ENCODE data around the gene CCP110. TPM values are rescaled to one million over a fixed set of nuclear protein-coding genes. Genes with fewer than 3 reads are reported as not detected.
"Not testable (repeated sequence)": the region's sequence is repeated elsewhere in the genome, so short reads cannot be mapped to it uniquely, and the experiment has no call there.

Gene CCP110
- total RNA-seq, 2 donors from 2014 or later: 9.6 to 16.2 TPM

DNA sequence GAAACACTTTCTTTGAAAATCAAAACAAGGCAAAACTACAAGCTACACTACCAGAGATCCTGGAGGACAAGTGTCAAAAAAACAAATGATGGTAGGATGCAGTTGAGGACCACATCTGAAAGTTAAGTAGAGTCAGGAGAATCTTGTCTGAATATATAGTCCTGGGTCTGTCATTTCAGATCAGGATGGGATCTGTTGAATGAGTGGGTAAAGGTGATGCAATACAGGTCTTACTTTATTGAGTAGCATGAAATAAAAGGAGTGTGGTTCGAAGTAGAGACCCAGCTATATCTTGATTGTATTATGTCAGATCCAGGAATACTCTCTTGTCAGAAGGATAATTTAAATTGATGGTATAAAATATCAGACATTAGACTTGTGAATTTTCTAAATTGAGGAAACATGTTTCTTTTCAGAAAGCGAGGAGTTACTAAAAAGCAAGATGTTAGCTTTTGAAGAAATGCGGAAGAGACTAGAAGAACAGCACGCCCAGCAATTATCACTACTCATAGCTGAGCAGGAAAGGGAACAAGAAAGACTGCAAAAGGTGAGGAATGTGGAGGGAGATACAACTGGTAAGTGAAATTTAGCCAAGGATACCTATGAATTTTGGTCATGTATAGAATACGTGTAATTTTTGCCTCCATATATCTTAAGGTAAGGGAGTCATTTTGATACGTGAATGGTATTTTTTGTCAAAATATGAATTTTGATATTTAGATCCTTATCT lies 16.7 kb downstream of the CCP110 start:
- peaks cover 0 to 14% of the 10 kb centered on the region in 2 donors for H3K36me3 ChIP-seq (replicated peaks in 1 of 2; ENCODE audit: insufficient read depth in 1 of 2, low read depth in 2 of 2)
- no peak overlapping the region for H3K27ac ChIP-seq

DNA sequence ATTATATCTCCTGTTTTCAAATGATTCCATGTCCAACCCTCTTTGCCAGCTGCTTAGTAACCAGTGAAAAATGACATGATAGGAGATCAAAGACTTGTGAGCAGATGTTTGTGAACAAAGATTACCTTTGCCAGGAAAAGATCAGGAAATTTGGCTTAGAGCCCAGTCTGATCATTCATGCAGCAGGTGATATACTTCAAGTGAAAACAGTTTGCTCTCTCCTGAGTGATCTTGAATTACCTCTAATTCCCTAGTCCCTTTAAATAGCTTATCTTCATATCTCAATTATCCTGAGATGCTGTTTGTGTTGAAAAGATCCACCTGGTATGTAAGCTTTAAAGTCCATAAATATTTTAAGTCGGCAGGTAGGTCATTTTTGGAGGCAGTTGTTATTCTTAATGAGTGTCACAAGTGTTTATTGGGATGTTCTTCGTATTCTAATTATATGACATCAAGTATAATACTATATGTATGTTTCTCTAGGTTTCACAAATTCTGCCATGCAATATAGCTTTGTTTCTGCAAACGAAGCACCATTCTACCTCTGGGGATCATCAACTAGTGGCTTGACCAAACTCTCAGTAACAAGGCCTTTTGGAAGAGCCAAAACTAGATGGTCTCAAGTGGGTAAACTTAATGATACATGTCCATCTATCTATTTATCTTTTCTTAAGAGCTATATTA lies 18.5 kb downstream of the CCP110 start:
- Histone ChIP-seq H3K27me3 (no peaks in the 10 kb centered on the region), H3K36me3 (replicated peaks in 1 of 2; ENCODE audit: insufficient read depth in 1 of 2, low read depth in 2 of 2) (peaks cover 0 to 10% of the 10 kb centered on the region in 2 donors), H3K9me3 (no peaks in the 10 kb centered on the region), H3K27ac (no peak overlapping the region), H3K4me1 (peaks cover 9% of the 10 kb centered on the region), H3K4me3 (no peak overlapping the region)
- intact Hi-C loops (cut with DNase I): no loop called here
- DNase-seq (peak in 1 of 4 donors; percentile 40), ATAC-seq (peak; percentile 45)
- 72 to 75% methylated on average over 3 of the region's 3 CpGs for WGBS, 2 donors
- TF ChIP-seq POLR2A (IDR thresholded peaks at IDR 0.05) (no peak), CTCF (IDR thresholded peaks at IDR 0.05) (no peak)

More for the DNA sequence above, 16.7 kb downstream of the CCP110 start:
- no peak for TF ChIP-seq CTCF (IDR thresholded peaks at IDR 0.05)
- no peak for TF ChIP-seq POLR2A (IDR thresholded peaks at IDR 0.05)
- ATAC-seq: no peak
- Histone ChIP-seq H3K27me3 (no peaks in the 10 kb centered on the region), H3K4me1 (peaks cover 9% of the 10 kb centered on the region), H3K9me3 (no peaks in the 10 kb centered on the region), H3K4me3 (no peak overlapping the region)
- WGBS, 2 donors: 95% methylated on average over 6 of the region's 6 CpGs
- intact Hi-C loops (cut with DNase I): no loop called here
- DNase-seq: no peak

DNA sequence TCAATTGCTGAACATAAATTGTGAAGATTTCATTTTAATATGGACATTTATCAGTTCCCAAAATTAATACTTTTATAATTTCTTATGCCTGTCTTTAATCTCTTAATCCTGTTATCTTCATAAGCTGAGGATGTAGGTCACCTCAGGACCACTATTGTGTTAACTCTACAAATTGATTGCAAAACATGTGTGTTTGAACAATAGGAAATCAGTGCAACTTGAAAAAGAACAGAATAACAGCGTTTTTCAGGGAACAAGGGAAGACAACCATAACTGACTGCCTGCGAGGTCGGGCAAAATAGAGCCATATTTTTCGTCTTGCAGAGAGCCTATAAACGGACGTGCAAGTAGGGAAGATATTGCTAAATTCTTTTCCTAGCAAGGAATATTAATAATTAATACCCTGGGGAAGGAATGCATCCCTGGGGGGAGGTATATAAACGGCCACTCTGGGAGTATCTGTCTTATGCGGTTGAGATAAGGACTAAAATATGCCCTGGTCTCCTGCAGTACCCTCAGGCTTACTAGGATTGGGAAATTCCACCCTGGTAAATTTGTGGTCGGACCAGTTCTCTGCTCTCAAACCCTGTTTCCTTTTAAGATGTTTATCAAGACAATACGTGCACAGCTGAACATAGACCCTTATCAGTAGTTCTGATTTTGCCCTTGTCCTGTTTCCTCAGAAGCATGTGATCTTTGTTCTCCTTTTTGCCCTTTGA lies 19.7 kb downstream of the CCP110 start:
- 80 to 81% methylated on average over 10 of the region's 10 CpGs for WGBS, 2 donors
- H3K4me1 ChIP-seq; ATAC-seq; DNase-seq; H3K27ac ChIP-seq; H3K4me3 ChIP-seq; H3K27me3 ChIP-seq; intact Hi-C loops (cut with DNase I); H3K9me3 ChIP-seq: not testable (repeated sequence)
- peaks cover 0 to 10% of the 10 kb centered on the region in 2 donors for H3K36me3 ChIP-seq (replicated peaks in 1 of 2; ENCODE audit: insufficient read depth in 1 of 2, low read depth in 2 of 2)

- TF ChIP-seq POLR2A (IDR thresholded peaks at IDR 0.05) (no peak), CTCF (IDR thresholded peaks at IDR 0.05) (no peak)
- 90 to 98% methylated on average over 3 of the region's 3 CpGs for WGBS, 2 donors
- ATAC-seq (no peak), DNase-seq (no peak)
- H3K4me3 ChIP-seq: no peak overlapping the region
- no peaks in the 10 kb centered on the region for H3K9me3 ChIP-seq
- no peaks in the 10 kb centered on the region for H3K27me3 ChIP-seq
- H3K36me3 ChIP-seq (replicated peaks in 1 of 2; ENCODE audit: insufficient read depth in 1 of 2, low read depth in 2 of 2): peaks cover 0 to 14% of the 10 kb centered on the region in 2 donors
- H3K27ac ChIP-seq: no peak overlapping the region
- no peaks in the 10 kb centered on the region for H3K4me1 ChIP-seq
- intact Hi-C loops (cut with DNase I): no loop called here
Observed at GRCh38 chr16:19548144-19548543, 24.4 kb downstream of the CCP110 start.

- no peaks in the 10 kb centered on the region for H3K9me3 ChIP-seq
- intact Hi-C loops (cut with DNase I): no loop called here
- DNase-seq: no peak
- TF ChIP-seq POLR2A (IDR thresholded peaks at IDR 0.05) (no peak), CTCF (IDR thresholded peaks at IDR 0.05) (no peak)
- H3K4me1 ChIP-seq: no peaks in the 10 kb centered on the region
- no peaks in the 10 kb centered on the region for H3K27me3 ChIP-seq
- no peak for ATAC-seq
- H3K4me3 ChIP-seq: no peak overlapping the region
- no peak overlapping the region for H3K27ac ChIP-seq
- H3K36me3 ChIP-seq (replicated peaks in 1 of 2; ENCODE audit: insufficient read depth in 1 of 2, low read depth in 2 of 2): peaks cover 0 to 12% of the 10 kb centered on the region in 2 donors
Observed at GRCh38 chr16:19549673-19550072, 25.9 kb downstream of the CCP110 start.

Measured in body of pancreas (tissue), 4 donors.